Stimulated activated CD4-positive, alpha-beta T cell treated with anti-CD3 and anti-CD28 coated beads, Interleukin-15, amount 100 ng/mL, for 1 hour (primary cell): ENCODE results near the gene APOL1.
"Not testable (repeated sequence)": the region's sequence is repeated elsewhere in the genome, so short reads cannot be mapped to it uniquely, and the experiment has no call there.

Experiments used
- DNase-seq, 2 donors: peaks; one replicate each; pipeline ENCODE4 v3.0.0-alpha.2; 2020; ENCODE audit warnings: low read depth in 1 of 2, low spot score in 1 of 2

The APOL1 gene

DNA sequence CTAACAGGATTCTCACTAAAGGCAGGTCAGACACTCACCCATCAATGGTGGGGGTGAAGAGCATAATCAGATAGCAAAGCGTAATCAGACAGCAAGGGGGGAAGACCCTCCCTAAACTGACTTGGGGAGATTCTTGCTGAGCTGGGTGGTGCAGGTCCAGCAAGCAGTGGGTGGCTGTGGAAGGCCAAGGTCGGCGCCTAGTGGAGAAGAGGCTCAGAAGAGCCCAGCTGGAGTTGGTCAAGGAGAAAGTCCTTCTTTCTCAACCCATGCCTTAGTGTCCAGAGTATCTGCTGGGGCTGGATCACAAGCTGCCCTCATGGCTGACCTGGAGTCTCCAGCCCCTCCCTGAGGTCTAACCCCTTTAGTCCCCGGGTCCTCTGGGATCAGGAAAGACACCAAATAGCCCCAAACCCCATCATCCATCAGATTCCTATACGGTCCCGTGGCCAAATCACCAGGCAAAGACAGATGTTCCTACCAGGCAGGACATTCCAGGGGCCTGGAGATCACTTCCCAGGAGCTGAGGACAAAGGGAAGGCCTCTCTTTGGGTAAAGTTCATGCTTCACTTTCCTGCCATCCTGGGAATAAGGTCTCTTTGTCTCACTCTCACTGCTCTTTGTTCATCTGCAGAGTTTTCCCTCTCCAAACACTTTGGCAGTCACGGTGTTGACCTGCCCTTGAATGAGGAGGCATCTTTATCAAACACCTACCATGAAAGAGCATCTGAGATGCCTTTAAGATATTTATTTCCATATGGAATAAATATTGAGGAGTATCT, 11.1 kb downstream of the APOL1 start:
- DNase-seq = not testable (repeated sequence)

DNA sequence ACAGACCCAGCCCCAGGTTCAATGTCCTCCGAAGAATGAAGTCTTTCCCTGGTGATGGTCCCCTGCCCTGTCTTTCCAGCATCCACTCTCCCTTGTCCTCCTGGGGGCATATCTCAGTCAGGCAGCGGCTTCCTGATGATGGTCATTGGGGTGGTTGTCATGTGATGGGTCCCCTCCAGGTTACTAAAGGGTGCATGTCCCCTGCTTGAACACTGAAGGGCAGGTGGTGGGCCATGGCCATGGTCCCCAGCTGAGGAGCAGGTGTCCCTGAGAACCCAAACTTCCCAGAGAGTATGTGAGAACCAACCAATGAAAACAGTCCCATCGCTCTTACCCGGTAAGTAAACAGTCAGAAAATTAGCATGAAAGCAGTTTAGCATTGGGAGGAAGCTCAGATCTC, 14.1 kb downstream of the APOL1 start:
- DNase-seq = no peak

DNA sequence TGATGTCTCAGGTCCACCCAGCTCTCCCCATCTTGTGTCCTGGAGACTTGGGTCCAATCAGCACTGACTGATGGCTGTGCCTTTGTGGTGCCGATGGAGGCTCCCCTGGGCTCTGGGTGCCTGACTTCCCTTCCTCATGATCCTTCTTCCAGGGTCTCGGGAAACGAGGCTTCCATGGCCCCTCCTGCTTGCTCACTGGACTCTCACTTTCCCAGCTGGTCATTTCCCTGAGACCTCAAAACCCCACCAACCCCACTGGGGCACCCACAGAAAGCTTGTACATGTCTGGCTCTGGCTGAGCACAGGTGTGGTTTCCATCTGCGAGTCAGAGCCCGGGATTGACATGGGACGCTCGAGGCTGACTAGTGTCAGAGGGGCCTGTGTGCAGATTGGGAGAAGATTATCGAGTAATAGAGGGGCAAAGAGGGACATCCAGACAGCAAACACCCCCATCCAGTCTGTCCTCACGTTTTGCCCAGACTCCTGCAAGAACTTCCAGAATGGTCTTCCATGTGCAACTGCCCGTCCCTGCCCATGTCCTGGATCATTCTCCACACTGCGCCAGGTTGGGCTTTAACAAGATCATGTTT, 15.1 kb downstream of the APOL1 start:
- no peak for DNase-seq

DNA sequence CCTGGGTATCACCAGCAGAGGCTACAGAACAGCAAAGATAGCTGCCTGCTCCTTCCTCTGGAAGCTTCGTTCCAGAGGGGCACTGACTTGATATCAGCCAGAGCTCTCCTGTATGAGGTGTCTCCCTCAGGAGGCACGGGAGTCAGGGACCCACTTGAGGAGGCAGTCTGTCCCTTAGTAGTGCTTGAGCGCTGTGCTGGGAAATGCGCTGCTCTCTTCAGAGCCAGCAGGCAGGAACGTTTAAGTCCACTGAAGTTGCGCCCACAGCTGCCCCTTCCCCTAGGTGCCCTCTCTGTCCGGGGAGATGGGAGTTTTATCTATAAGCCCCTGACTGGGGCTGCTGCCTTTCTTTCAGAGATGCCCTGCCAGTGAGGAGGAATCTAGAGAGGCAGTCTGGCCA, 18.3 kb downstream of the APOL1 start:
- DNase-seq = not testable (repeated sequence)

DNA sequence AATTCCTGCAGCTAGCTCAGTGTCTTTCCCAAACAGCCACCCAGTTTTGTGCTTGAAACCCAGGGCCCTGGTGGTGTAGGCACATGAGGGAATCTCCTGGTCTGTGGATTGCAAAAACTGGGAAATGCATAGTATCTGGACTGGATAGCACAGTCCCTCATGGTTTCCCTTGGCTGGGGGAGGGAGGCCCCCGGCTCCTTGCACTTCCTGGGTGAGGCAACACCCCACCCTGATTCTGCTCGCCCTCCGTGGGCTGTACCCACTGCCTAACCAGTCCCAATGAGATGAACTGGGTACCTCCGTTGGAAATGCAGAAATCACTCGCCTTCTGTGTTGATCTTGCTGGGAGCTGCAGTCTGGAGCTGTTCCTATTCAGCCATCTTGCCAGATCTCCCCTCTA, 19.0 kb downstream of the APOL1 start:
- not testable (repeated sequence) for DNase-seq

DNA sequence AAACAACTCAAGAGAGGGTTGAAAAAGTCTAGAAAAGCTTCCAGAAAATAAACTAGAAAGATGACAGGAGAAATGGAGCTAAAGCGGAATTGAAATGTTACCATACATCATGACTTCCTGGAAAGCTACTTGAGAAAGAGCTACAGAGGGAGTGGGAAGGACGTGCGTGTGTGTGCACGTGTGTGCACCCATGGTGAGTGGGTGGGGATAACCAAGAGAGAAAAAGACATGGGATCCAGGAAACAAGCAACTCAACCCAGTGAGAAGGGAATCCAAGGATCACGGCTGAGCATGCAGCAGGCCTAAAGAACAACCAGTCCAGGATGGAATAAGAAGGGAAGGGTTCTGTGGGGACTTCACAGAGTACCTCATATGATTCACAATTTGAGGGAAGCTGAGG, 21.6 kb downstream of the APOL1 start:
- DNase-seq = no peak

DNA sequence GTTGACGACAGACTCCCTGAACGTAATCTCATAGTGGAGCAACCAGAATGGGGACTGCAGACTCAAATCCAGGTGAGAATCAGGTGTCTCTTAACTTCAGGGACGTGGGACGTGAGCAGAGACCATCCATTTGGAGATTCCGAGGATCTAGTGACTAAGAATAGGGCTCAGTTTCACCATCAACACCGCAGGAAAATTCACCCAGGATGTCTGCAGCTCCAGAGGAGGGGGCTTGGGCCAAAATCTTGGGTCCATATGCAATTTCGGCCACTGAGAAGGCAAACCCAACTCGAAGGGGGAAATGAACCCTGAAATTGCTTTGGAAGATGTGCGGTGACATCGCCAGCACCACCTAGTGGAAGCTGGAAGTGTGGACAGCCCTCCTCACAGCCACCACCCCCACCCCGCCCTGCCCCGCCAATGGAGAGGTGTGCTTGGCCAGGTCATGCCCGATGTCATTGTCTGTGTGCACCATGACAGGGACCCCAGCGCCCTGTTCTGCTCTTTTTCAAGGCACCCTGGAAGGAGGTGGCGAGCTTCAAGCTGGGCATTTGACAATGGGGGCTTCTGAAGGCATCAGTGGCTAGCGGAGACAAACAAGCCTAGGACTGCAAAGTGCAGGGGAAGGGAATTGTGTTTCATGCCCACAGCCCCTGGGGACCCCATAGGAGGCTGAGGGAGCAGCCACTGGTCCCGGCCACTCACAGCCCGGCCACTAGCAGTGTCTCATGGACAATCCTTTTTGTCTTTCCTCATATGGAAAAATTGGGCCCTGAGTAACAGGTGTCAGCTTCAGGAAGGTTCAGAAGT, 24.8 kb downstream of the APOL1 start:
- DNase-seq = peak; percentile 26 to 44

DNA sequence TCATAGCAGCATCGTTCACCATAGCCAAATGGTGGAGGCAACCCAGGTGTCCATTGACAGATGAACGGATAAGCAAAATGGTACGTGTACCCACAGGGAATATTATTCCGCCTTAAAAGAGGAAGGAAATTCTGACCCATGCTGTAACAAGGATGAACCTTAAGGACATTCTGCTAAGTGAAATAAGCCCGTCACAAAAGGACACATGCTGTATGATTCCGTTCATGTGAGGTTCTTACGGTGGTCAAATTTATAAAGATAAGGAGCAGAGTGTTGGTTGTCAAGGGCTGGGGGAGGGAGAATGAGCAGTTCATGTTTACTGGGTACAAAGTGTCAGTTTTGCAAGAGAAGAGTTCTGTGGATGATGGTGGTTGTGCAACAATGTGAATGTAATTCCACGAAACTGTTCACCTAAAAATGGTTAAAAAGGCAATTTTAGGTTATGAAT, 26.3 kb downstream of the APOL1 start:
- DNase-seq = no peak

DNA sequence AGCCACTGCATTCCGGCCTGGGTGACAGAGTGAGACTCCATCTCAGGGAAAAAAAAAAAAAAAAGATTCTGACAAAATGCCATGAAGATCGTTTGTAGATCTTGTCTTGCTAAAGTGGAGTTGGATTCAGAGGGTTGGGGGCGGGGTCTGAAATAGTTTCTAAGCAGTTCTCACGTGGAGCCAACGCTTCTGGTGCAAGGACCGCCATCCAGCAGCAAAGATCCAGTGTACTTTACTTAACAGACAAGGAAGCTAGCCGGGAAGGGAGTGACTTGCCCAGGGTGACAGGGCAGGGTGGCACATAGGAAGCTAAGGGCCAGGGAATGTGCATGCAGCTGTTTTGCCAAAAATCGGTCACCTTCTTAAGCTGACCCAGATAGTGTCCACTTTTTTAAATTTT, 27.4 kb downstream of the APOL1 start:
- DNase-seq = no peak

DNA sequence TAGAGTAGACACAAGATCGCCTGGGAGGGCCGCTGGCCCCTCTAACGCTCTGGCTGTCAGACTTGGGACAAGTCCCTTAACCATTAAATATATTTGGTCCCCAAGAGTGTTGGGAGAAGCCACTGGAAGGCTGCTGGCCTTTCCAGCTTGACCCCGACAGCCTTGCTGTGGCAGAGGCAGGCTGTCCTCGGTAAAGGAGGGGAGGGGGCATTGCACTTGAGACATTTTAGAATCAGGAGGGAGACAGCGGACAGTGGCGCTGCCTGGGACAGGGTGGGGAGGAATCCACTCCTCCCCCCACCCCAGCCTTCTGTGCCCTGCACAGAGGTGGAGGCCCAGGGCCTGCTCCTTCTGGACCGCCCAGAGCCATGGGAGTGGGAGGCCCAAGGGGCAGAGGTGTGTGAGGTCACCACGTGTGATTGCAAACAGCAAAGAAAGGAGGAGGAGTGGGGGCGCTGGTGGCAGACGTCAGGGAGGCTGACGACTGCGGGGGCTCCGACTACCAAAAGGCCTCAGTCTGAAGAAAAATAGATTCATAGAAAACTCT, 28.9 kb downstream of the APOL1 start:
- DNase-seq = no peak

DNA sequence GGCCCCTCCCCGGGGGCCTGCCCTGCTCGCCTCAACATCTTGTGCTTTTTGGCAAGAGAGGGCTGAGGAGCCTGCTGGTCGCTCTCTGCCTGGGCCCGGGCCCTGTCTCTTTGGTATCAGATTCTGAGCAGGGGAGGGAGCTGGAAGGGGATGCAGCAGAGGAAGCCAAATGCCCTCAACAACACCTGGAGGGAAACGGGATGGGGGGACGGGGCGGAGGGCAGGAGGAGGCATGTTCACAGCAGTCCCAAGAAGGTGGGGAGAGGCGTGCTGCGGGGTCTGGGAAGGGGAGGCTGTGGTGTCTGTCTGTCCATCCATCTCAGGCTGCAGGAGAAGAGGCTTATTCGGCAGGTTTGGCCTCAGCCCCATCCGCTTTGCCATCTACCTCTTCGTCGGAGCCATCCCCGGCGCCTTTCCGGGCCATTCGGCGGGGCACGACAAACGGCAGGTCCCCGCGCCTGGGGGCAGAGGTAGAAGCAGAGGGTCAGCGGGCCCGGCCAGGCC, 29.4 kb downstream of the APOL1 start:
- DNase-seq = no peak

DNA sequence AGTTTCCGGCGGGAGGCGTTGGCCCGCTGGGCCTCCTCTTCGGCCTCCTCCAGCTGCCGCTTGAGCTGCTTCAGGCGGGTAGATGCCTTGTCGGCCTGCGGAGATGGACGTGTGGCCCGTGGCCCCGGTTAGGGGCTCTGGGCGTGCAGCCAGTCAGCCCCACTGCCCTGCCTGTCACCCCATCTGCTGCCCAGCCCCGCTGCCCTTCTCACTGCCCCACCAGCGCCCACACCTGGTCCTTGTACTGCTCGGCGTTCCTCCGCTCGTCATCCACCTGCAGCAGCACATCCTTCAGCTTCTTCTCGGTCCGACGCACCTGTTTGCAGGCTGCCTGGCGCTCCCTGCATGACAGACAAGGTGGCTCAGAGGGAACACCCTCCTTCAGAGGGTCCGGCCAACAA, 31.2 kb downstream of the APOL1 start:
- DNase-seq = no peak

DNA sequence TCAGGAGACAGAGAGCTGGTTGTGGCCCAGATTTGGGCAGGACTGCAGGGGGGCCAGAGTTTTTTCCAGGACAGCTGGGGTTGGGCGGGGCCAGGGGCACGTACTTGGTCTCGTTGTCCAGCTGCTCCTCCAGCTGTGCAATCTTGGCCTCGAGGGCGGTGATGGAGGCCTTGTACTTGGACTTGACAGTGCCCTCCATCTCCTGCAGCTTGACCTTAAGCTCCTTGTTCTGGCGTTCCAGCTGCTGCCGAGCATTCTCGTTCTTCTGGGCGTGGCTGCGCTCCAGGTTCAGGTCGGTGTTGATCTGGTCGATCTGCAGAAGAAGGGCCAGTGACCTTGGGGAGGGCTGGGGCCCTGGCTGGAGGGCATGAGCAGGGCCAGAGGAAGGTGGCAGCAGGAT, 32.1 kb downstream of the APOL1 start:
- DNase-seq = no peak

DNA sequence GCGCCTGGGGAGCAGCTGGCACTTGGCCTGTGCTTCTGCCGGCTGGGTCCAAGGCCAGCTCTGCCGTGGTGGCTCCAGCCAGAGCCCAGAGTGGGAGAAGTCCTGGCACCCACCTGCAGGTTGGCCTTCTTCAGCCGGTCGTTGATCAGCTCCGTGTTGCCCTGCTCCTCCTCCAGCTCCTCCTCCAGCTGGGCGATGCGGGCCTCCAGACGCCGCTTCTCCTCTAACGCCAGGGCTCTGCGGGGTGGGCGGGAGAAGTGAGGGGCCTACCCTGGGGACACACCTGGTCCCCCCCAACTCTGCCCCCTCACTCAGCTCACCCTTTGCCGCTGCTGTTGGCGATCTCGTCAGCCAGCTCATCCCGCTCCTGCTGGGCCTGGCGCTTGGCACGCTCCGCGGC, 32.6 kb downstream of the APOL1 start:
- DNase-seq = no peak

DNA sequence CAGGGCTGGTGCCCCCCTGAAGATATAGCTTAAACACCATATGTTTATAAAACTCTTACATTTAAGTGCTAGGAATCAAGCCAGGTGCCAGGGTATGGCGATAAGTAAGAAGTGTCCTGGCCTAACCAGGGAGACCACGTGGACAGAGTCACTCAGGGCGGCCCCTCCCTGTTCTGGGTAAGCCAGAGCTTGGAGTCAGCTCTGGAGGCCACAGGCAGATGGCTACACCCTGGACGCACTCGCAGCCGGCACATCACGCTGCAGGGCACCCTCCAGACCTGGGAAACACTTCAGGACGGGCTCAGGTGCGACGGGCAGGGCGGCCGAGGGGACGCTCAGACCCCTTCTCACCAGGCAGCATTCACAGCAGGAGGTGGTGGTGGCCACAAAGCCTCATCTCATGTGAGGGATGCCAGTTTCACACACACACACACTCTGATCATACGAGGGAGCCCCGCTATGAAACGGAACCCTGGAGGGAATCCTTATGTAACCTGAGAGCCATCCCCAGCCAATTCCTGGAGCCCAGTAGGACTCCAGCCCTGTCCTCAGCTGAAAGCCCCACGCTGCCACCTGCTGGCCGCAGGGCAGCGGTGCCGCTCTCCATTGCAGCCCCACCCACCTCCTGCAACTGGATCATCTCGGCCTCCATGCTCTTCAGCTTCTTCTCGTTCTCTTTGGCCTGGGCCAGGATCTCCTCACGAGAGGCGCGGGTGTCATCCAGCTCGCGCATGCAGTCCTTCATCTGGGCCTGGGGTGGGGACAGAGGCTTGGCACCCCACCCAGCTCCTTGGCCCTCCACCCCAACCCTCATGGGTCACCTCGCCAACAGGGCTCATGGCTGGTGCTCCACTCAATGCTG, 33.4 kb downstream of the APOL1 start:
- peak; percentile 23 to 62 for DNase-seq

DNA sequence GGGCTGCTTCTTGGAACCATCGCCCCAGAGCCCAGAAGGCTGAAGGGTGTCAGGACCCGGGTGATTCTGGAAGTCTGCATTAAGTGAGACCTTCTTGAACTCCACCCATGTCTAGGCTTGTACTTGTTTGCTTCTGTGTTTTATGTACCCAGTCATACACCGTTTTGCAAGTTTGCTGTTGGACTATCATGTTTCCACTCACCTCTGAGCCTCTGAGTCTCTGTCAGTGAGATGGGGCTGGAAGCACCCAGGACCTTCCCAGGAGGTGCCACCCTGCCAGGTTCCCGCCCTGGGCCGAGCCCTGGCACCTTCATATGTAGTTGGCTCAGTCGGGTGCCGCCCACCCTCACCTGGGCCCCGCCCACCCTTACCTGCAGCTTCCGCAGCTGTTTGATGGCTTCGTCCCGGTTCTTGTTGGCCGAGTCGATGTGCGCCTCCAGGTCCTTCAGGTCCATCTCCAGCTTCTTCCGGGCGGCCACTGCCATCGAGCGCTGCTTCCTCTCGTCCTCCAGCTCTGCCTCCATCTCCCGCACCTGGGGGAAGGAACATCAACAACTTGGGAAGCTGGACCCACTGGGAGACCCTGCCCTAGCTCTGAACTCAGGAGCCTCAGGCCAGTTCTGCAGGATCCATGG, 35.1 kb downstream of the APOL1 start:
- DNase-seq = no peak

DNA sequence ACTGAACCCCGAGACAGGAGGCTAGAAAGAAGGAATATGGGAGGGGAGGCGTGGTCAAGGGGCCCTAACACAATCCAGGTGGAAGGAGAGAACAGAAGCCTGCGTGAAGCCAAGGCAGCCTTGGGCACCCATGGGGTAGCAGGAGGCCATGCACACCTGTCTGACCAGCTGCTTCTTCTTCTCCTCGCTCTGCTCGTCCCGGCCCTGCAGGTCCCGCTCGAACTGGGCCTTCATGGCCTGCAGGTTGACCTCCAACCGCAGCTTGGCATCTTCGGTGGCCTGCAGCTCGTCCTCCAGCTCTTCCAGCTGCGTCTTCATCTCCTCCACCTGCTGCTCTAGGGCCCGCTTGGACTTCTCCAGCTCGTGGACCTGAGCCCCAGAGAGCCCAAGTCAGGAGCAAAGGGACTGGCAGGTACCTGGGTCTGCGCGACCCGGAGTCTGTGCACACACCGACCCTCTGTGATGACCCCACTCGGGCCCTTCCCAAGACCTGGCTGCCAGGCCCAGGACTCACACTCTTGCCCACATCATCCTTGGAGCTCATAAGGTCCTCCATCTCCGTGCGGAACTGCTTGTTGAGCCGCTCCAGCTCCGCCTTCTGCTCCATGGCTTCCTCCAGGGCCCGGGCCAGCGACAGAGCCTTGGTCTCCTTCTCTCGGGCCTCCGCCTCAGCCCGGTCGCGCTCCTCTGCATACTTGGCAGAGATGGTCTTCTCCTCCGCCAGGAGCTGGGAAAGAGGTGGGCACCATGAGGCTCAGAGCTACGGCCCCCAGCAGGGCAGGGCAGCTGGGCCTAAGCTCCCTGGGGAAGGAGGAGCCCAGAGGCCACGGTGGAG, 35.9 kb downstream of the APOL1 start:
- no peak for DNase-seq

DNA sequence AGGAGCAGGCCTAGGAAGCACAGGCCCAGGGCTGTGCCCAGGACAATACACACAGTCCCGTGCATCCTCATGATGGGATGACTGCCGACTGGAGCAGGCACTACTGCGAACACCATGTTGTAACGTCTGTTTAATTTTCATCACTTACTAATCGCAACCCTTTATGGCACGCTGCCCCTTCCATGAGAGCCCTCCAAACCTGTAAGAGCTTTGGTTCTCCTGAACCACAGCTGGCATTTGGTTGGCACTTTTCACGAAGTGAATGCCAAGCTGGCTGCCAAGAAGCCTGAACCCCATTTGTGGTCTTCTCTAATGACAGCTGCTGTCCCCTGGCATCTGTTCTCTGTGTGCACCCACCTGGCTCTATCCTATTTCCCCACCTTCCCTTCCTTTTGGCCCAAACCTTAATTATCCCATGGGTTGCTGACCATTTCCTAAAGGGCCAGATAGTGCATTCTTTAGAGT, 36.5 kb downstream of the APOL1 start:
- DNase-seq = no peak

DNA sequence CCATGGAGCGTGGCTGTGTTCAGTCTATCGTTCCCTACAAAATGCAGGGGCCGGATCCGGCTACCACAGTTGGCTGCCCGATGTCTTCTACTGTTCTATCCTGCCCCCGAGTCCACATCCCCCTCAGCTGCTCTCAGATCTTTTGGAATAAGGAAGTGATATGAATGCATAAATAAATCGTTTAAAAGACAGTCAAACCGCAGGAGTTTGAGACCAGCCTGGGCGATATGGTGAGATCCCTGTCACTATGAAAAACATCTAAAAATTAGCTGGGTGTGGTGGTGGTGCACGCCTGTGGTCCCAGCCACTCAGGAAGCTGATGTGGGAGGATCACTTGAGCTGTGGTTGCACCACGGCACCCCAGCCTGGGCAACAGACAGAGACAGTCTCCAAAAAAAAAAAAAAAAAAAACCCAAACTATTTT, 37.0 kb downstream of the APOL1 start:
- peak in 1 of 2 donors; percentile 17 for DNase-seq
